ENCODE results near the gene RPLP2.

DNA sequence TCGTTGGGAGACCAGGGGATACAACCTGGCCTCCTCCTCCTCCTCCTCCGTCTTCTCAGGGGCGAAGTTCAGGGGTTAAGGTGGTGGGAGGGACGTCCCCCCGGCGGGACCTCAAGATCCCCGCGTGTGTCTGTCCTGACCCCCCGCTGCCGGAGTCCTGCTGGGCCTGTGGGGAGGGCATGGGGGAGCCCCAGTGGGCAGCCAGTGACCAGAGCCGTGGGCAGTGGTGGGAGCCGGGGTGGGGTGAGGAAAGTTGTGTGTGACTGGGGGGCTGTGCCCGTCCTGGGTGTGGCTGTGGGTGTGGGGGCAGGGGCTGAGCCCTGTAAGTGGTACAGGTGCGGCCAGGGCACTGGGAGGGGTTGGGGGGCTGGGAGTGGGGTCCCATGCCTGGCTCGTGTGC is 43.0 kb downstream of the RPLP2 start:
- TF ChIP-seq YY1 (IDR thresholded peaks at IDR 0.05; ENCODE audit: low read depth) (no peak), TAF1 (IDR thresholded peaks at IDR 0.05; ENCODE audit: low read depth) (no peak), USF1 (IDR thresholded peaks at IDR 0.05) (no peak), NFIC (IDR thresholded peaks at IDR 0.05) (no peak)
- TF ChIP-seq, protein P1, sequence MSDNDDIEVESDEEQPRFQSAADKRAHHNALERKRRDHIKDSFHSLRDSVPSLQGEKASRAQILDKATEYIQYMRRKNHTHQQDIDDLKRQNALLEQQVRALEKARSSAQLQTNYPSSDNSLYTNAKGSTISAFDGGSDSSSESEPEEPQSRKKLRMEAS (IDR thresholded peaks at IDR 0.05): no peak

Data from Ishikawa (cell line).